Coronary artery (tissue), 2 donors: Measurements from ENCODE around the gene FUOM.
"Not testable (repeated sequence)": the region's sequence is repeated elsewhere in the genome, so short reads cannot be mapped to it uniquely, and the experiment has no call there.

ENCODE experiments used
- DNase-seq: peaks from one replicate; pipeline ENCODE4 v3.0.0-alpha.2; 2017; ENCODE audit warnings: low spot score
- H3K27ac ChIP-seq, 2 donors: fragments of 200-600 bp; sonication (generic); one replicate each; pipeline ENCODE4 v1.5.1; 2016 to 2019
- H3K4me3 ChIP-seq: fragments of 200-600 bp; sonication (generic); 2 replicates; pipeline ENCODE4 v1.5.1; 2016; ENCODE audit warnings: mild to moderate bottlenecking, moderate library complexity
- TF ChIP-seq, protein P1 (sequence below): fragments of 200-600 bp; sonication (generic); IDR thresholded peaks from one replicate; pipeline ENCODE4 v1.5.1; 2019; ENCODE audit warnings: antibody characterized with exemption

The FUOM gene

DNA sequence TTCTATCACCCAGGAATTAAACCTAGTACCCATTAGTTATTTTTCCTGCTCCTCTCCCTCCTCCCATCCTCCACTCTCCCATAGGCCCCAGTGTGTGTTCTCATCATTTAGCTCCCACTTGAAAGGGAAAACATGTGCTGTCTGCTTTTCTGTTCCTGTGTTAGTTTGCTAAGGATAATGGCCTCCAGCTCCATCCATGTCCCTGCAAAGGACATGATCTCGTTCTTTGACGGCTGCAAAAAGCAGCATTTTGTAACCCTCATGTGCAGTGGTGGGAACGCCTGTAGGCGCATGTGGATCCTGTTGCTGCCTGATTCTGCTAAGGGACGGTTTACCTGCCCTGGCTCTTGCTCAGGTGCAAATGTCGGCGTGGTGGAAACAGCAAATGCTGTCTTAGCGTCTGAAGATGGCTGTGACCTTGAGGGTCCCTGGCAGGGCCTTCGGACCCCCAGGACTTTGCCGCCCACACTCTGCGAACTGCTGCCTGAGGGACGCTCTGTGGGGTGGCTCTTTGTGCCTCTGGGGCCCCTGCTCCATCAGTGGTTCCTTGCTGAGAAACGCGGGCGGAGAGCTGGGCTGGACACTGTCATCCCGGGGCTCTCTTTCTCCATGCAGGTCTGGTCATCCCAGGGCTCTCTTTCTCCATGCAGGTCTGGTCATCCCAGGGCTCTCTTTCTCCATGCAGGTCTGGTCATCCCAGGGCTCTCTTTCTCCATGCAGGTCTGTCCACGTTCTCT is 30.6 kb upstream of the FUOM start:
- Histone ChIP-seq H3K27ac (no peak overlapping the region), H3K4me3 (no peak overlapping the region)
- no peak for DNase-seq
- TF ChIP-seq, protein P1, sequence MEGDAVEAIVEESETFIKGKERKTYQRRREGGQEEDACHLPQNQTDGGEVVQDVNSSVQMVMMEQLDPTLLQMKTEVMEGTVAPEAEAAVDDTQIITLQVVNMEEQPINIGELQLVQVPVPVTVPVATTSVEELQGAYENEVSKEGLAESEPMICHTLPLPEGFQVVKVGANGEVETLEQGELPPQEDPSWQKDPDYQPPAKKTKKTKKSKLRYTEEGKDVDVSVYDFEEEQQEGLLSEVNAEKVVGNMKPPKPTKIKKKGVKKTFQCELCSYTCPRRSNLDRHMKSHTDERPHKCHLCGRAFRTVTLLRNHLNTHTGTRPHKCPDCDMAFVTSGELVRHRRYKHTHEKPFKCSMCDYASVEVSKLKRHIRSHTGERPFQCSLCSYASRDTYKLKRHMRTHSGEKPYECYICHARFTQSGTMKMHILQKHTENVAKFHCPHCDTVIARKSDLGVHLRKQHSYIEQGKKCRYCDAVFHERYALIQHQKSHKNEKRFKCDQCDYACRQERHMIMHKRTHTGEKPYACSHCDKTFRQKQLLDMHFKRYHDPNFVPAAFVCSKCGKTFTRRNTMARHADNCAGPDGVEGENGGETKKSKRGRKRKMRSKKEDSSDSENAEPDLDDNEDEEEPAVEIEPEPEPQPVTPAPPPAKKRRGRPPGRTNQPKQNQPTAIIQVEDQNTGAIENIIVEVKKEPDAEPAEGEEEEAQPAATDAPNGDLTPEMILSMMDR, result no peak

DNA sequence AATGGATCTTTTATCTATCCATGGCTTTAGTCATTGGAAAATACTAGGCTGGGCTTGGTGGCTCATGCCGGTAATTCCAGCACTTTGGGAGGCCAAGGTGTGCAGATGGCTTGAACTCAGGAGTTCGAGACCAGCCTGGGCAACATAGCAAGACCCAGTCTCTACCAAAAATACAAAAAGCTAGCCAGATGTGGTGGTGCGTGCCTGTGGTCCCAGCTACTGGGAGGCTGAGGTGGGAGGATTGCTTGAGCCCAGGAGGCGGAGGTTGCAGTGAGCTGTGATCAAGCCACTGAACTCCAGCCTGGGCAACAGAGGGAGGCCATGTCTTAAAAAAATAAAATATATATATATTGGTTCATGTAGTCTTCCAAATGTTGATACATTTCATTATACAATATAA is 29.1 kb upstream of the FUOM start:
- H3K27ac ChIP-seq, DNase-seq, H3K4me3 ChIP-seq: not testable (repeated sequence)

DNA sequence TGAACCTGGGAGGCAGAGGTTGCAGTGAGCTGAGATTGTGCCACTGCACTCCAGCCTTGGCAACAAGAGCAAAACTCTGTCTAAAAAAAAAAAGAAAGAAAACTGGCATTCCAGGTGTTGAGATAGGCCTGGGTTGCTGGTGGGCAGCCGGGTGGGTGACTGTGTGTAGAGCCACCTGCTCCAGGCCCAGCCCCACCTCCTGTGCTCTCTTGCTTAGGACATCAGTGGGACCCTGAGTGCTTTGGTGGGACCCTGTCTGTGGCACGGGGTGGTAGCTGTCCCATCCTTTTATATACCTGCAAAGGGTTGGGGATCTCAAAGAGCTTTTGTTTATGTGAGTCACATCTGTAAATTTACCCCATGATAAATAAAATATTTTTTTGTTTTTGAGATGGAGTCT is 27.4 kb upstream of the FUOM start:
- TF ChIP-seq, protein P1, result no peak
- H3K27ac ChIP-seq, result no peak overlapping the region
- no peak overlapping the region for H3K4me3 ChIP-seq
- peak; percentile 55 for DNase-seq

DNA sequence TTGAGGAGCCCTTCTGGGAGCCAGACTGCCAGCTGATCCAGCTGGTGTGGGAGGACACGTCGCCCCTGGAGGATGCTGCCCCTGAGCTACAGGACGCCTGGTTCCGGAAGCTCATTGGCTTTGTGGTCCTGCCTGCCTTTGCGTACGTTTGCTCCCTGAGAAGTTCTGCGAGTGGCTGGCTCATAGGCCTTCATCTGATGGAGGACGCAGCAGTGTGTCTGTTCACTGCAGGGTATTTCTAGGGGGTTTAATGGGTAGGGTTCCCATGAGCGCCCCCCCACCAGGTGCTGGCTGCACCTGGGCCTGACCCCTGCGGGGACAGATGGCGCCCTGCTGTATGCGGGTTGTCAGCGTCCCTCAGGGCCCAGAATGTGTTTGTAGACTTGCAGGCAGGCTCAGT is 26.3 kb upstream of the FUOM start:
- DNase-seq, result no peak
- Histone ChIP-seq H3K4me3 (no peak overlapping the region), H3K27ac (no peak overlapping the region)
- TF ChIP-seq, protein P1, result no peak

DNA sequence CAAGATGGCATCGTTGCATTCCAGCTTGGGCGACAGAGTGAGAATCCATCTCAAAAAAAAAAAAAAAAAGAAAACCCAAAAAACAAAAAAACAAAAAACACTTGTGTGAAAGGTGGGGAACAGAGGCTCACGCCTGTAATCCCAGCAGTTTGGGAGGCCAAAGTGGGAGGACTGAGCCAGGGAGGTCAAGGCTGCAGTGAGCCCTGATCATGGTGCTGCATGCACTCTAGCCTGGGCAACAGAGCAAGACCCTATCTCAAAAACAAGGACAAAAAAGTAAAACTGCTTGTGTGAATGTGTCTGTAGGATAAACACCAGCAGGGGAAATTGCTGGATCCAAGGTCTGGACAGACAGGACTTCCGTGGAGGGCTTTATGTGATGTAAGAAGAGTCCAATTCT is 25.7 kb upstream of the FUOM start:
- no peak for DNase-seq
- Histone ChIP-seq H3K4me3 (no peak overlapping the region), H3K27ac (no peak overlapping the region)
- TF ChIP-seq, protein P1, result no peak

DNA sequence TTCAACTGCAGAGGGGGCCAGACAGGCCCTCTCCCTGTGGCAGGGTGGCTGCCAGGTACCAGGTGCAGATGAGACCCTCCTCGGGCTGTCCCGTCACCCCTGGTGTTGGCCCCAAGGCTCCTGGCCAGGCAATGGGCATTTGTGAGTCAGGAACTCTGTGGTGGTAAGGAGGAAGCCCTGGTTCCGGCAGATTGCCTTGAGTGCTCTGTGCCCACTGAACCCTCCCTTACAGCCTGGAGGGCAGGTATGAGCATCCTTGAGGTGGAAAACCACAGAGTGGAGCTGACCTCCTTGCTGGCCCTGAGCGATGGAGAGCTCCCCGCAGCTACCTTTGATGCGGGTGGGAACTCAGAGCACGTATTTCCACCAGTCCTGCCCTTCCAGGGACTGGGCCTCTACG is 23.2 kb upstream of the FUOM start:
- TF ChIP-seq, protein P1, result no peak
- Histone ChIP-seq H3K27ac (no peak overlapping the region), H3K4me3 (no peak overlapping the region)
- DNase-seq, result no peak

DNA sequence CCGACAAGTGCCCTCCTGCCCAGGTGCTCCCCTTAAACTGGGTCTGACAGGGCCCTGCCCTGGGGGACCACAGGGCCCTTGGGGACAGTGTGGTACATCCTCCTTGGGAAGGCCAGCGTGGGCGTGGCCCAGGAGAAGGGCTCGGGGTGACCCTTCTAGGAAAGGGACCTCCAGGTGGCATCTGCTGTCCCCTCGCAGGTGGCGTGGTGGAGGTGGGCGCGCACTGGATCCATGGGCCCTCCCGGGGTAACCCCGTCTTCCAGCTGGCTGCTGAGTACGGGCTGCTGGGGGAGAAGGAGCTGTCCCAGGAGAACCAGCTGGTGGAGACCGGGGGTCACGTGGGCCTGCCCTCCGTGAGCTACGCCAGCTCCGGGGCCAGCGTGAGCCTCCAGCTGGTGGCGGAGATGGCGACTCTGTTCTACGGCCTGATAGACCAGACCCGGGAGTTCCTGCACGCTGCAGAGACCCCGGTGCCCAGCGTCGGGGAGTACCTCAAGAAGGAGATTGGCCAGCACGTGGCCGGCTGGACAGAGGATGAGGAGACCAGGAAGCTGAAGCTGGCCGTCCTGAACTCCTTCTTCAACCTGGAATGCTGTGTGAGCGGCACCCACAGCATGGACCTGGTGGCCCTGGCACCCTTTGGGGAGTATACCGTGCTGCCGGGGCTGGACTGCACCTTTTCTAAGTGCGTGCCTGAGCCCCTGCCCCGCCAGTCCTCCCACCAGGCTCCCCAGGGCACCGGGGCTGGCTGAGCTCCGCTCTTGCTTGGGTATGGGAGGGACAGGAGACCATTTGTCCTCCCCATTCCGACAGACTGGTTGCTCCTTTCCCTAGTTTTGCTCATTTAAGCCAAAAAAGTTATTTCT is 22.2 kb upstream of the FUOM start:
- Histone ChIP-seq H3K4me3 (peak overlapping the region; percentile 99), H3K27ac (peak overlapping the region in 1 of 2 donors; percentile 95)
- TF ChIP-seq, protein P1, result no peak
- no peak for DNase-seq
